GM12801 (cell line): ENCODE measurements around the gene HOXA5.

ENCODE experiments used
- TF ChIP-seq, protein P1 (sequence below): IDR thresholded peaks from one replicate; pipeline ENCODE4 v1.5.1; 2011; ENCODE audit warnings: control low read depth; ENCODE audit not compliant: insufficient read length; ENCODE audit errors: extremely low read depth

The HOXA5 gene

DNA sequence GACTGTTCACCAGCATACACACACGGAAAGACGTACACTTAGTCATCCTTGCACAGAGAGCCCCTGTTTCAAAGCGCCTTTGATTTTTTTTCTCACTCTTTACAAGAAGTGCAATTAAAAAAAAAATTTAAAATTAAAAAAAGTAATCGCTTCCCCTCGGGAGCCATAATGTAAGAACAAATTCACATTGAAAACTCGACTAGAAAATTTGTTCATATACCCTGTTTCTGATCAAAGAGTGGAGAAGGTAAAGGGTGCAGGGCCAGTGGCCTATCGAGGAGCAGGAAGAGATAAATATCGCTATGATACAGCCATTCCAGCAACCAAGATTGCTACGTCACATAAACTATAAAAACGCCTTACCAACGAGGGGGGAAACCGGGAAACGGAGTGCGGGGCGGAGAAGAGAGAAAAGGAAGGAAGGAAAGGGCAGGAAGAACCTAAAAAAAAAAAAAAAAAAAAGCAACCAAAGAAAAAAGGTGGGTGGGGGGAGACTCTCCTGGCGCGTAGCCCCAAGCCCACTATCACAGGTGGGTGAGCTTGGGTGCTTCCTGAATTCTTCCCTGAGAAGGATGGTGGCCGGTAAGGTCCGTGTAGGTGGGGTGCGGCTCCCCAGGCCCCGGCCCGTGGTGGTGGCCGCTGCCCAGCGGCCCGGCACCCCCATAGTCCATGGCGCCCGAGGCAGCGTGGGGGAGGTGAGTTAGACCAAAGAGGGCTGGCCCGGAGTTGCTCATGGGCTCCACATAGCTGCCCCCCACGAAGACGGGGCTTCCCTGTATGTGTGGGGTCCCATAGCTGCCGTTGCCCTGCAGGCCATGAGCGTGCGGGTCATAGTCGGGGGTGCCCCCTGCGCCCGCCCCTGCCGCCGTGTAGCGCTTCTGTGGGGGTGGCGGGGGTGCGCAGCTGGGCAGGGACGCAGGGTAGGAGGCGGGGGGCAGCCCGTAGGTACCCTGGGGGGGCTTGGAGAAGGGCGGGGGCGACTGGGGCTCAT lies 35.8 kb downstream of the HOXA5 start:
- TF ChIP-seq, protein P1, sequence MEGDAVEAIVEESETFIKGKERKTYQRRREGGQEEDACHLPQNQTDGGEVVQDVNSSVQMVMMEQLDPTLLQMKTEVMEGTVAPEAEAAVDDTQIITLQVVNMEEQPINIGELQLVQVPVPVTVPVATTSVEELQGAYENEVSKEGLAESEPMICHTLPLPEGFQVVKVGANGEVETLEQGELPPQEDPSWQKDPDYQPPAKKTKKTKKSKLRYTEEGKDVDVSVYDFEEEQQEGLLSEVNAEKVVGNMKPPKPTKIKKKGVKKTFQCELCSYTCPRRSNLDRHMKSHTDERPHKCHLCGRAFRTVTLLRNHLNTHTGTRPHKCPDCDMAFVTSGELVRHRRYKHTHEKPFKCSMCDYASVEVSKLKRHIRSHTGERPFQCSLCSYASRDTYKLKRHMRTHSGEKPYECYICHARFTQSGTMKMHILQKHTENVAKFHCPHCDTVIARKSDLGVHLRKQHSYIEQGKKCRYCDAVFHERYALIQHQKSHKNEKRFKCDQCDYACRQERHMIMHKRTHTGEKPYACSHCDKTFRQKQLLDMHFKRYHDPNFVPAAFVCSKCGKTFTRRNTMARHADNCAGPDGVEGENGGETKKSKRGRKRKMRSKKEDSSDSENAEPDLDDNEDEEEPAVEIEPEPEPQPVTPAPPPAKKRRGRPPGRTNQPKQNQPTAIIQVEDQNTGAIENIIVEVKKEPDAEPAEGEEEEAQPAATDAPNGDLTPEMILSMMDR, result no peak

DNA sequence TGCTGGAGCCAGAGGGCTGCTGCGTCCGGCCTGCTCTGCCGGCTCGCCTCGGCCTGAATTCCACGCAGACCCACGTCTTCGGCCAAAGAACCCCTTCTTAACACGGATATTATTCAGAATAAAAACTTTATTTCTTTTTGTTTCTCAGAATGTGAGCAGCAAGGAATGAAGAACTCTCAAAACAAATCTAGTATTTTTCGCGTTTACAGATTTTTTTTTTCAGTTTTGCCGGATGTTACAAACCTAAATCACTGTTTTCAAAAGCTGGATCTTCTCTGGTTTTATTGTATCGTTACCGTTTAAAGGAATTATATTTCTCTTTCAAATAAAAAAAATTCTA lies 36.6 kb downstream of the HOXA5 start:
- TF ChIP-seq, protein P1, result no peak

DNA sequence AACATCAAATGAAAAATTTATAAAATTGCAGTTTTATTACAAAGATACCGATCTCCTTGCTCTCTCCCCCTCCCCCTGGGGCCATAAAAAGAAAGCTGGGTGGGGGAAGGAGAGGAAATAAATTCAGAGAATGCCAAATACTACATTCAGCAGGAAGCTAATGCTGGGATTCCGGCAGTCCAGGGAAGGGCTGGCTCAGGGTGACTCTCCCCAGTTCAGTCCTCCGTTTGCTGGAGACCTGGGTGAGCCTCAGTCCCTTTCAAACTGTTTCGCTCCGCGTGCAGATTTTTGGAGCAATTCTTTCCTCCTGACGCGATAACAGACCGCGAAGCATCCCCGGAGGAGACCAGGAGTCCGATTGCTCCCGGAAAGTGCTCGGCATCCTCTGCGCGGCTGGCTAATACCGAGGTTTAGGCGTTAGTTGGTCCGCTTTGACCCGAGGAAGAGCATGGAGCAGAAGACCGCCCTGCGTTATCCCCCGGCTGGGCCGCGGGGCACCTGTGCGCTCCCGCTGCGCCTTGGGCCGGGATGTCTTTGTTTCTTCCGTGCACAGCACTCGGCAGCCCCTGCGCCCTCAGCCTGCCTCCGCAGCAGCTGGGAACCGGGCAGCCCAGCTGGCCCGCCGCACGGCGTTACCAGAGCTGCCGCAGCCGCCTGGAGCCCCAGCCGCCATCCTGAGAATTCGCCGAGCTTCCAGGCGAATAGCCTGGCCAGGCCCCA lies 37.1 kb downstream of the HOXA5 start:
- TF ChIP-seq, protein P1, result no peak

DNA sequence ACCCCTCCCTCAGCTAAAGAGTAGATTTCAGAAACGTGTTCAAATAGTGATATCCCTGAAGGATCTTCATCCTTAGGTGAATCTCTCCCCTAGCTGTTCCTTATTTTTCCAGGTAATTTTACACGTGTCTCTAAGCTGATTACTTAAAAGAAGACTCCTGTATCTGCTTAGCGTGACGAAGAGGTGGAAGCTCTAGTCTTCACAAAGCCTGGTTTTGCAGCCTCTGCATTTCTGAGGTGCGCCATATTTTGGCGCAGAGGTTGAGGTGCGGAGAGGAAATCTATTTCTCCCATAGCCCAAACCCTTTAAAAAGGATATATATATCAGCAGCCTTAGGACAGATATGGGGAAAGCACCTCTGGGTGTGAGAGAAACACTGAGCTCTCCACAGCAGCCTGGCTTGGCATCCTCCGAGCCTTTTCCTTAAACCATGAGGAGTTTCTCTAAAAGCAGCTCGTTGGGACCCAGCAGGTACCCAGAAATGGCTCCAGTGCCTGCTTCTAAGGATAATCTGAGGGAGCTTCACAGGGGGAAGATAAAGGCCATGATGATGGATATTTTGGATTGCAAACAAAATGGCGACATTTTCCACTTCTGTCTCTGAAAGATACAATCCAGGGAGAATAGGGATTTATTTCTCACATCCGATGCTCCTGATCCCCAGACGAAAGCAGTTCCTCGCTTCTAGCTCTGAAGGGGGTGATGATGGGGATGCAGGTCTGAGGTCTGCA lies 38.0 kb downstream of the HOXA5 start:
- TF ChIP-seq, protein P1, result no peak

DNA sequence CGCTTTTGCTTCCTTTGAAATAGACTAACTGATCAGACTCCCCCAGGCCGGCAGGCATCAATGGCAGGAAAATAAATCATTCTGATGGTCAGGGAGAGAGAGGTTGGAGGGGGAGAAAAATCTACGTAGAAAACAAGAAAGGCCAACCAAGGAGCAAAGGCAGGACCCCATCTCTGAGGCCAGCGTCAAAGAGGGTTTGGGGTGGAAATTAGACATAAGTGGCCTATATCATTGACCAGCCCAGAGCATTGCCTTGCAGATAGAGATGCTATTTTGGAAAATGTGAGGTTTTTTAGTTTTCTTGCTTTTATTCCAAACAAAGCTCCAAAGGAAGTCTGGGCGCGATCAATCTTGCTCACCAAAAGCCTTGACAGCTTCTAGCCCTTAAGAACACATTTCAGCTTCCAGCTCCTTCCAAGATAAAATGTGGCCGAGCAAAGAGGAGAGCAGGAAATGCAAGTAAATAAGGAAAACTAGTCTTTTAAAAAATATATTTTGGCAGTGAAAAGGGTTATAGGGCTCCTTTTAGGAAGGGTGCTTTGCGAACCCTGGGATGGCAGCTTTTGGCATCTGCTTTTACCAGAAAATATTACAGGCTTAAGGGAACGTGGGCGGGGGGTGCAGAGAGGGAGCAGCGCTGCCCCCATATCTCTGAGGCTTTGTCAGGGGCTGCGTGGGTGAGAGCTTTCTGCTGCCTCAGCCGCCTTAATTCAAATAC lies 39.0 kb downstream of the HOXA5 start:
- TF ChIP-seq, protein P1, result no peak

DNA sequence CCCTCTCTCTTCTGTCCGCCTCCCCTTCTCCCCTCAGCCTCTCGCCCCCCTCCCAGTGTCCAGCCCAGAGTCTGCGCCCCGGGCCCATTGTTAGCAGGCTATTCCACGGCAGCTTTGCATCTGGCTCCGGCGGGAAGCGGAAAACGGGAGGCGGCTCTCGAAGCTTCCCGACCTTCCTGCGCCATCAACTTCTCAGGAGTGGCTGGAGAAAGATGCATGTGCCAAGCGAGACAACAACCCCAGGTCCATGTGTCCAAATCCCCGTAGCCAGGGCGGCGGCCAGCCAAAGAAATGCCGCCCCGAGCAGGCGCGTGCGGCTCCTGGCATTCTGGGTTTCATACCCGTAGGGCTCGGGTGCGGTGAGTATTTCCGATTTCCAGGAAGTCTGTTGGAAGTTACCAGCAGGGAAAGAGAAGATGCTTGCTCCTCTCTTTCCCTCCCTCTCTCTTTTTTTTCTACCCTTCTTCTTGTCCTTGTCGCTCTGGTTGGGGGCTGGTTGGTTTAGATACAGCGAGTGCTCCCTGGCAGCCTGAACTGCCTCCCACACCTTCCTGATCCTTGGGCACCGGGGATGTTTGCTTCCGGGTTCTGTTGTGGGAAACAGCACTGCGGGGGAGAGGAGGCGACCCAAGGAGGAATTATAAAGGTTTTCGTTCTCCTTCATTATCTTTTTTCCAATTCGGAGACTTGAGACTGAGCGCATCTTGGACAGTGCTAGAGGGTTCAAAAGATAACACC lies 39.8 kb downstream of the HOXA5 start:
- TF ChIP-seq, protein P1, result no peak
